Body of pancreas (tissue), 4 donors: ENCODE measurements around the gene SNRPB2.

Experiments used
- POLR2A ChIP-seq, 3 donors: fragments of 450-650 bp; IDR thresholded peaks; one replicate each; pipeline ENCODE4 v1.6.1; 2016; ENCODE audit warnings: antibody characterized with exemption in 3 of 3, mild to moderate bottlenecking in 2 of 3
- TF ChIP-seq, protein P1 (sequence below), 7 experiments: fragments of 450-650 bp in 4 of 7; fragments of 200-600 bp in 3 of 7; sonication (generic) in 3 of 7; IDR thresholded peaks; one replicate each; pipeline ENCODE4 v1.5.1; 2016 to 2019; ENCODE audit warnings: antibody characterized with exemption in 7 of 7

DNA sequence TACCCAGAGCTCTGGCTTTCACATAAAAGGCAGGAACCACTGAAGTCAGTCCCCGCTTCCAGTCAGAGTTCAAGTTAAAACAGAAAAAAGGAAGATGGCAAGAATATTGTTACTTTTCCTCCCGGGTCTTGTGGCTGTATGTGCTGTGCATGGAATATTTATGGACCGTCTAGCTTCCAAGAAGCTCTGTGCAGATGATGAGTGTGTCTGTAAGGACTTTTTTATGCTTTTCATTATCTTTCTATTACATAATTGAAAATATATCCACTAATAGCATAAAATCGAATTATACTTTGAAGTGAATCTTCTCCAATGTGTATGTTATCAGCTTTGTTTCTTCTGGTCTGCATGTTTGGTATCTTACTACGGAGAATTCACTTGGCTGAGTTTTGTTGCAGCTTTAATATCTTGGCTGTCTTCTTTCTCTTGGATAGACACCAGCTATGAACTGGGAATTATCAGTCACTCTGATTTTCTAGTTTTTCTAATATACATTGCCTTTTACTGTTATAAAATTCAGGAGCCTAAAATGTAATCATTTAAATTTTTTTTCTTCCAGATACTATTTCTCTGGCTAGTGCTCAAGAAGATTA, 18.6 kb downstream of the SNRPB2 start, which contains the start of gene OTOR:
- no peak for TF ChIP-seq POLR2A (IDR thresholded peaks at IDR 0.05)
- TF ChIP-seq, protein P1, sequence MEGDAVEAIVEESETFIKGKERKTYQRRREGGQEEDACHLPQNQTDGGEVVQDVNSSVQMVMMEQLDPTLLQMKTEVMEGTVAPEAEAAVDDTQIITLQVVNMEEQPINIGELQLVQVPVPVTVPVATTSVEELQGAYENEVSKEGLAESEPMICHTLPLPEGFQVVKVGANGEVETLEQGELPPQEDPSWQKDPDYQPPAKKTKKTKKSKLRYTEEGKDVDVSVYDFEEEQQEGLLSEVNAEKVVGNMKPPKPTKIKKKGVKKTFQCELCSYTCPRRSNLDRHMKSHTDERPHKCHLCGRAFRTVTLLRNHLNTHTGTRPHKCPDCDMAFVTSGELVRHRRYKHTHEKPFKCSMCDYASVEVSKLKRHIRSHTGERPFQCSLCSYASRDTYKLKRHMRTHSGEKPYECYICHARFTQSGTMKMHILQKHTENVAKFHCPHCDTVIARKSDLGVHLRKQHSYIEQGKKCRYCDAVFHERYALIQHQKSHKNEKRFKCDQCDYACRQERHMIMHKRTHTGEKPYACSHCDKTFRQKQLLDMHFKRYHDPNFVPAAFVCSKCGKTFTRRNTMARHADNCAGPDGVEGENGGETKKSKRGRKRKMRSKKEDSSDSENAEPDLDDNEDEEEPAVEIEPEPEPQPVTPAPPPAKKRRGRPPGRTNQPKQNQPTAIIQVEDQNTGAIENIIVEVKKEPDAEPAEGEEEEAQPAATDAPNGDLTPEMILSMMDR (IDR thresholded peaks at IDR 0.05), result no peak
